Ectodermal cell (in vitro differentiated cells): ENCODE results near the gene HNRNPF.

Source experiments
- H3K27ac ChIP-seq: 2 replicates; pipeline ENCODE4 v1.7.0; 2013; ENCODE audit warnings: mild to moderate bottlenecking, low read depth, low read length; ENCODE audit not compliant: insufficient read depth, poor library complexity, severe bottlenecking
- H3K27me3 ChIP-seq: 2 replicates; pipeline ENCODE4 v1.7.0; 2013; ENCODE audit warnings: mild to moderate bottlenecking, low read length; ENCODE audit not compliant: insufficient read depth, control insufficient read depth, poor library complexity, severe bottlenecking
- H3K36me3 ChIP-seq: one replicate; pipeline ENCODE4 v1.7.0; 2013; ENCODE audit warnings: low read length; ENCODE audit not compliant: control insufficient read depth, insufficient read depth
- H3K4me1 ChIP-seq: one replicate; pipeline ENCODE4 v1.7.0; 2013; ENCODE audit warnings: low read length; ENCODE audit not compliant: control insufficient read depth, insufficient read depth
- H3K4me3 ChIP-seq: 2 replicates; pipeline ENCODE4 v1.7.0; 2013; ENCODE audit warnings: low read depth, low read length, control low read depth; ENCODE audit not compliant: insufficient read depth
- H3K9me3 ChIP-seq: 2 replicates; pipeline ENCODE4 v1.7.0; 2013; ENCODE audit warnings: mild to moderate bottlenecking, low read length, moderate library complexity; ENCODE audit not compliant: control insufficient read depth
- WGBS, 2 experiments: methylation state at CpG; one replicate each; pipeline ENCODE4 v1.1.7; 2013; ENCODE audit warnings: missing lambda C conversion rate in 2 of 2; 5-methylcytosine and 5-hydroxymethylcytosine counted together

Gene HNRNPF

GRCh38 chr10:43407576-43408330 is 1.2 kb downstream of the HNRNPF start:
- Histone ChIP-seq H3K27ac (peak overlapping the region; percentile 94), H3K4me3 (peak overlapping the region; percentile 65), H3K27me3 (no peaks in the 10 kb centered on the region), H3K9me3 (no peaks in the 10 kb centered on the region), H3K4me1 (peaks cover 9% of the 10 kb centered on the region), H3K36me3 (no peaks in the 10 kb centered on the region)
- 0 to 1% methylated on average over 55 to 56 of the region's 56 CpGs for WGBS, 2 experiments

GRCh38 chr10:43407148-43407575 is 1.8 kb downstream of the HNRNPF start:
- peak overlapping the region; percentile 65 for H3K4me3 ChIP-seq
- no peaks in the 10 kb centered on the region for H3K36me3 ChIP-seq
- peaks cover 15% of the 10 kb centered on the region for H3K4me1 ChIP-seq
- no peaks in the 10 kb centered on the region for H3K9me3 ChIP-seq
- H3K27me3 ChIP-seq: no peaks in the 10 kb centered on the region
- 0% methylated on average over 59 of the region's 59 CpGs for WGBS, 2 experiments
- peak overlapping the region; percentile 94 for H3K27ac ChIP-seq

GRCh38 chr10:43404704-43405084 is 4.3 kb downstream of the HNRNPF start:
- Histone ChIP-seq H3K4me1 (peaks cover 24% of the 10 kb centered on the region), H3K27ac (no peak overlapping the region), H3K9me3 (no peaks in the 10 kb centered on the region), H3K27me3 (no peaks in the 10 kb centered on the region), H3K36me3 (peaks cover 5% of the 10 kb centered on the region), H3K4me3 (no peak overlapping the region)
- 76 to 77% methylated on average over 5 to 6 of the region's 6 CpGs for WGBS, 2 experiments

GRCh38 chr10:43403911-43404703 is 4.9 kb downstream of the HNRNPF start:
- no peak overlapping the region for H3K4me3 ChIP-seq
- H3K27ac ChIP-seq: no peak overlapping the region
- H3K4me1 ChIP-seq: peaks cover 30% of the 10 kb centered on the region
- WGBS, 2 experiments: 87 to 88% methylated on average over 11 to 12 of the region's 14 CpGs
- H3K27me3 ChIP-seq: no peaks in the 10 kb centered on the region
- peaks cover 6% of the 10 kb centered on the region for H3K36me3 ChIP-seq
- H3K9me3 ChIP-seq: no peaks in the 10 kb centered on the region

GRCh38 chr10:43402880-43403452 is 6.0 kb downstream of the HNRNPF start:
- Histone ChIP-seq H3K9me3 (no peaks in the 10 kb centered on the region), H3K27ac (no peak overlapping the region), H3K36me3 (peaks cover 6% of the 10 kb centered on the region), H3K4me3 (no peak overlapping the region), H3K4me1 (peaks cover 35% of the 10 kb centered on the region), H3K27me3 (no peaks in the 10 kb centered on the region)
- 89 to 92% methylated on average over 7 of the region's 7 CpGs for WGBS, 2 experiments

GRCh38 chr10:43402176-43402575 is 6.8 kb downstream of the HNRNPF start:
- 30 to 35% methylated on average over 4 of the region's 4 CpGs for WGBS, 2 experiments

GRCh38 chr10:43401627-43402026 is 7.4 kb downstream of the HNRNPF start:
- no peak overlapping the region for H3K27ac ChIP-seq
- no peak overlapping the region for H3K4me3 ChIP-seq
- no peaks in the 10 kb centered on the region for H3K27me3 ChIP-seq
- 13 to 54% methylated on average over 1 to 2 of the region's 2 CpGs for WGBS, 2 experiments
- H3K4me1 ChIP-seq: peaks cover 40% of the 10 kb centered on the region
- peaks cover 6% of the 10 kb centered on the region for H3K36me3 ChIP-seq
- no peaks in the 10 kb centered on the region for H3K9me3 ChIP-seq

More at GRCh38 chr10:43402176-43402575, 6.8 kb downstream of the HNRNPF start:
- Histone ChIP-seq H3K36me3 (peaks cover 6% of the 10 kb centered on the region), H3K9me3 (no peaks in the 10 kb centered on the region), H3K4me3 (no peak overlapping the region), H3K4me1 (peaks cover 40% of the 10 kb centered on the region), H3K27me3 (no peaks in the 10 kb centered on the region), H3K27ac (peak overlapping the region; percentile 4)

GRCh38 chr10:43399320-43400310 is 9.4 kb downstream of the HNRNPF start:
- Histone ChIP-seq H3K4me1 (peaks cover 43% of the 10 kb centered on the region), H3K9me3 (no peaks in the 10 kb centered on the region), H3K27ac (no peak overlapping the region), H3K36me3 (peaks cover 13% of the 10 kb centered on the region), H3K4me3 (no peak overlapping the region), H3K27me3 (no peaks in the 10 kb centered on the region)
- 95 to 97% methylated on average over 4 to 5 of the region's 5 CpGs for WGBS, 2 experiments

GRCh38 chr10:43398939-43399319 is 10.1 kb downstream of the HNRNPF start:
- H3K36me3 ChIP-seq: peaks cover 19% of the 10 kb centered on the region
- H3K27me3 ChIP-seq: no peaks in the 10 kb centered on the region
- no peaks in the 10 kb centered on the region for H3K9me3 ChIP-seq
- no peak overlapping the region for H3K4me3 ChIP-seq
- WGBS, 2 experiments: 79 to 85% methylated on average over 2 of the region's 2 CpGs
- peaks cover 50% of the 10 kb centered on the region for H3K4me1 ChIP-seq
- no peak overlapping the region for H3K27ac ChIP-seq
